Skeletal muscle tissue (tissue), 4 donors: ENCODE results near the gene CENPU. TPM values are rescaled to one million over a fixed set of nuclear protein-coding genes. Genes with fewer than 3 reads are reported as not detected.
"Not testable (repeated sequence)": the region's sequence is repeated elsewhere in the genome, so short reads cannot be mapped to it uniquely, and the experiment has no call there.

Source experiments
- H3K27ac ChIP-seq: one replicate; pipeline ENCODE4 v1.7.0; 2013; ENCODE audit warnings: mild to moderate bottlenecking, low read depth, low read length, inconsistent platforms
- H3K27me3 ChIP-seq, 3 donors: one replicate each; pipeline ENCODE4 v1.7.0; 2013; ENCODE audit warnings: low read length in 3 of 3; ENCODE audit not compliant: control insufficient read depth in 3 of 3, insufficient read depth in 3 of 3
- H3K36me3 ChIP-seq, 3 donors: one replicate each; pipeline ENCODE4 v1.7.0; 2013; ENCODE audit warnings: low read length in 3 of 3; ENCODE audit not compliant: control insufficient read depth in 3 of 3, insufficient read depth in 3 of 3
- H3K4me1 ChIP-seq, 3 donors: one replicate each; pipeline ENCODE4 v1.7.0; 2013; ENCODE audit warnings: low read length in 3 of 3, mild to moderate bottlenecking in 3 of 3; ENCODE audit not compliant: control insufficient read depth in 3 of 3, insufficient read depth in 3 of 3
- H3K4me3 ChIP-seq, 3 donors: one replicate each; pipeline ENCODE4 v1.7.0; 2013; ENCODE audit warnings: low read length in 3 of 3
- H3K9ac ChIP-seq, 3 donors: one replicate each; pipeline ENCODE4 v1.7.0; 2013; ENCODE audit warnings: low read length in 3 of 3, mild to moderate bottlenecking in 3 of 3, moderate library complexity in 2 of 3, low read depth in 1 of 3
- H3K9me3 ChIP-seq, 3 donors: one replicate each; pipeline ENCODE4 v1.7.0; 2013; ENCODE audit warnings: low read length in 3 of 3; ENCODE audit not compliant: control insufficient read depth in 3 of 3
- total RNA-seq: library from RNA; depleted of rRNA; stranded (reverse); fragments of >200 nt; gene quantifications from one replicate; pipeline ENCODE4 v1.2.3, GENCODE V29; 2014
- donor health status: Osteomylitis.

Gene CENPU, protein sequence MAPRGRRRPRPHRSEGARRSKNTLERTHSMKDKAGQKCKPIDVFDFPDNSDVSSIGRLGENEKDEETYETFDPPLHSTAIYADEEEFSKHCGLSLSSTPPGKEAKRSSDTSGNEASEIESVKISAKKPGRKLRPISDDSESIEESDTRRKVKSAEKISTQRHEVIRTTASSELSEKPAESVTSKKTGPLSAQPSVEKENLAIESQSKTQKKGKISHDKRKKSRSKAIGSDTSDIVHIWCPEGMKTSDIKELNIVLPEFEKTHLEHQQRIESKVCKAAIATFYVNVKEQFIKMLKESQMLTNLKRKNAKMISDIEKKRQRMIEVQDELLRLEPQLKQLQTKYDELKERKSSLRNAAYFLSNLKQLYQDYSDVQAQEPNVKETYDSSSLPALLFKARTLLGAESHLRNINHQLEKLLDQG
- 6.8 TPM for total RNA-seq

- Histone ChIP-seq H3K9ac (peak within 1 kb of the TSS; percentile 67 to 77 (median 75)), H3K27me3 (no peaks in the 10 kb centered on the region)
These were observed at the start of gene CENPU for GRCh38 chr4:184733654-184734524. Gene CENPU, minus strand, starts transcription at chr4:184734096. Its CDS starts 34 bp downstream, at chr4:184734062.

GRCh38 chr4:184782731-184783373 lies 49.0 kb upstream of the CENPU start:
- H3K27me3 ChIP-seq = no peaks in the 10 kb centered on the region
- no peak overlapping the region for H3K27ac ChIP-seq
- no peak overlapping the region for H3K9ac ChIP-seq
- no peaks in the 10 kb centered on the region for H3K9me3 ChIP-seq
- H3K36me3 ChIP-seq = peaks cover 60 to 69% (median 66%) of the 10 kb centered on the region in 3 donors
- peaks cover 0 to 5% (median 3%) of the 10 kb centered on the region in 3 donors for H3K4me1 ChIP-seq
- H3K4me3 ChIP-seq = no peak overlapping the region

More at GRCh38 chr4:184733654-184734524, at the start of gene CENPU:
- peaks cover 8 to 10% (median 8%) of the 10 kb centered on the region in 3 donors for H3K4me1 ChIP-seq
- H3K36me3 ChIP-seq = no peaks in the 10 kb centered on the region
- H3K4me3 ChIP-seq = peak within 1 kb of the TSS; percentile 87 to 89 (median 88)
- peak within 1 kb of the TSS; percentile 67 for H3K27ac ChIP-seq
- H3K9me3 ChIP-seq = no peaks in the 10 kb centered on the region

DNA sequence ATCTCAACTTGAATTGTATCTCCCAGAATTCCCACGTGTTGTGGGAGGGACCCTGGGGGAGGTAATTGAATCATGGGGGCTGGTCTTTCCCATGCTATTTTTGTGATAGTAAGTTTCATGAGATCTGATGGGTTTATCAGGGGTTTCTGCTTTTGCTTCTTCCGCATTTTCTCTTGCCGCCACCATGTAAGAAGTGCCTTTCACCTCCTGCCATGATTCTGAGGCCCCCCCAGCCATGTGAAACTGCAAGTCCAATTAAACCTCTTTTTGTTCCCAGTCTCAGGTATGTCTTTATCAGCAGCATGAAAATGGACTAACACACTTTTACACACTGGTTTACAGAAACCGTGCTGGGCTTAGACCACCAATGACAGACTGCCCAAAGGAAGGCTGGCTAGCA lies 45.3 kb upstream of the CENPU start:
- H3K9me3 ChIP-seq, H3K4me3 ChIP-seq, H3K27ac ChIP-seq, H3K9ac ChIP-seq, H3K27me3 ChIP-seq, H3K4me1 ChIP-seq: not testable (repeated sequence)
- peaks cover 54 to 67% (median 65%) of the 10 kb centered on the region in 3 donors for H3K36me3 ChIP-seq

- Histone ChIP-seq H3K27me3 (no peaks in the 10 kb centered on the region), H3K36me3 (peaks cover 53 to 63% (median 62%) of the 10 kb centered on the region in 3 donors), H3K4me1 (peaks cover 0 to 4% (median 0%) of the 10 kb centered on the region in 3 donors), H3K9me3 (no peaks in the 10 kb centered on the region), H3K9ac (no peak overlapping the region), H3K4me3 (no peak overlapping the region), H3K27ac (no peak overlapping the region)
These were observed 44.4 kb upstream of the CENPU start for GRCh38 chr4:184778325-184778724.

DNA sequence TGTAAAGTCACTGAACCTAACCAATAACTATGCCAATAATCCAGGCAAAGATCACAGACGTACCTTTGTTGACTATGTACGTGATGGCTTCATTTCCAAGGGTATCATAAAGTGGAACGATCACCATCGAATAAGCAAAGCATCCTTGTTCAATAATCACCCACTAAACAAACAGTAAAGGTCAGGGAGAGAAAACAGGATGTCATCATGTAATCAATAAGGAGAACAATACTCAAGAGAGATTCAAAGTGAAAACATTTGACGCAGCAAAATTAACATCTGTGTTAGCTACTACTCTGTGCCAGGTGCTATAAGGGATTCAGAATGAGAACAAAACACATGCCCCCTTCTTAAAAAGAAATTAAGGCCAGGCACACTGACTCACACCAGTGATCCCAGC lies 42.9 kb upstream of the CENPU start:
- Histone ChIP-seq H3K4me3 (no peak overlapping the region), H3K27ac (no peak overlapping the region), H3K4me1 (no peaks in the 10 kb centered on the region), H3K27me3 (no peaks in the 10 kb centered on the region), H3K9me3 (no peaks in the 10 kb centered on the region), H3K9ac (no peak overlapping the region), H3K36me3 (peaks cover 55 to 64% (median 61%) of the 10 kb centered on the region in 3 donors)

- no peak overlapping the region for H3K9ac ChIP-seq
- no peak overlapping the region for H3K4me3 ChIP-seq
- H3K9me3 ChIP-seq = no peaks in the 10 kb centered on the region
- no peak overlapping the region for H3K27ac ChIP-seq
- H3K4me1 ChIP-seq = no peaks in the 10 kb centered on the region
- peaks cover 58 to 67% (median 67%) of the 10 kb centered on the region in 3 donors for H3K36me3 ChIP-seq
- no peaks in the 10 kb centered on the region for H3K27me3 ChIP-seq
These were observed 42.1 kb upstream of the CENPU start for GRCh38 chr4:184775854-184776555.

GRCh38 chr4:184774152-184774551 lies 40.3 kb upstream of the CENPU start:
- peaks cover 59 to 75% (median 66%) of the 10 kb centered on the region in 3 donors for H3K36me3 ChIP-seq
- no peaks in the 10 kb centered on the region for H3K27me3 ChIP-seq

DNA sequence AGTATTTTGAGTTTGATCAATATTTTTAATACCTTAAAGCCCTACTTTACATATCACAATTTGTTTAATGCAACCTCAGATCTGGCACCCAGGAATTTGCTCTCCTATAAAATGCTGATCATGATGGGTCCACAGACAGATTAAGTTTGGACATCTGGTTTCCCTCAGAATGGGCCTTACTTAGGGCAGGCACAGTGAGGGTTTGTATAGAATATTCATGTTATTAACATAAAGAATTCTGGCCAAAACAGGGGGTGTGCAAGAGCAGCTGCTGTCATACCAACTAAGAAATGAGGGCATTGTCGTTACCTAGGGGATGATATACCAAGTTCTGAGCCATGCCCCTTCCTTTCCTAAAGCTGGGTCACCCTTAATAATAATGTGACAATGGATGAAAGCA lies 37.5 kb upstream of the CENPU start:
- peaks cover 65 to 78% (median 73%) of the 10 kb centered on the region in 3 donors for H3K36me3 ChIP-seq
- no peaks in the 10 kb centered on the region for H3K27me3 ChIP-seq
- H3K4me1 ChIP-seq = no peaks in the 10 kb centered on the region
- H3K9me3 ChIP-seq = no peaks in the 10 kb centered on the region
- no peak overlapping the region for H3K4me3 ChIP-seq
- no peak overlapping the region for H3K27ac ChIP-seq
- no peak overlapping the region for H3K9ac ChIP-seq

More at GRCh38 chr4:184774152-184774551, 40.3 kb upstream of the CENPU start:
- Histone ChIP-seq H3K9ac (no peak overlapping the region), H3K4me3 (no peak overlapping the region), H3K27ac (no peak overlapping the region), H3K9me3 (no peaks in the 10 kb centered on the region), H3K4me1 (no peaks in the 10 kb centered on the region)

DNA sequence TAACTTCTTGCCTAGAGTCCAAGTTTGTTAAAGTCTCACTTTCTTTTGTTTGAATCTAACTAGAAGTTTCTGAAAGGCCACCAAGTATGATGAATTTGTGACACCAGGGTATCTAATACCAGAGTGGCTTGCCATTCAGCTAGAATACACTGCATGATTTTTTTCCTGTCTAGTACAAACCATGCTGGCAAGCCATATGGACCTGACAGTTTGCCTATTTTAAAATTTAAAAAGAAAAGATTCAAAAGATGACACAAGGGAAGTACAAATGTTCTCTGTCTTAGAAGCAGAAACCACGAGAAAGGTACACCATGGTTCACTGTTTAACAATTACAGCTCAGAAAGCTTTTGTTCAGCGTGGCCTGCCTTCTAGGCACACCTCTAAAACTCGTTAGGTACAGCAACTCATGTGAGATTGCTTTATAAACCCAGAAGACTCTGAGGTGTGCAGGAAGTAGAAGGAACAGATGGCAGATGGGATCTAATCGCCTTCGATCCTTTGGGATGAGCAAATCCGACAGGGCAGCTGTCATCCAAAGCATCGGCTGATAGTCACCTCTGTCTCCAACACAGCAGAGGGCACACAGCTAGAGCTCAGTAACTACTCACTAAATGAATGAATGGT lies 35.4 kb upstream of the CENPU start:
- Histone ChIP-seq H3K4me3 (no peak overlapping the region), H3K27ac (no peak overlapping the region), H3K4me1 (peaks cover 4 to 16% (median 10%) of the 10 kb centered on the region in 3 donors), H3K9me3 (no peaks in the 10 kb centered on the region), H3K27me3 (no peaks in the 10 kb centered on the region), H3K9ac (no peak overlapping the region), H3K36me3 (peaks cover 78 to 88% (median 78%) of the 10 kb centered on the region in 3 donors)
